PC-3 (cell line): ENCODE results near the gene RBMS3. TPM values are rescaled to one million over a fixed set of nuclear protein-coding genes. Genes with fewer than 3 reads are reported as not detected.

Experiments used
- ATAC-seq: fragments of 200-7000 bp; cut with Tn5 transposase; 2 replicates; pipeline ENCODE4 v1.9.1; 2020; ENCODE audit warnings: mild to moderate bottlenecking, moderate library complexity
- BruUV-seq: library from RNA; stranded (reverse); fragments of 400-500 nt; replicated peaks from 2 replicates; lab custom pipeline; 2021; lab: Mats Ljungman, UMichigan
- CTCF ChIA-PET: fragments of 300-600 bp; sonication (Branson Sonifier 250); formaldehyde crosslinking; loops from one replicate; lab custom pipeline; 2022; ENCODE audit warnings: antibody characterized with exemption; lab: Charles Lee
- POLR2A ChIA-PET: fragments of 300-600 bp; sonication (Branson Sonifier 250); formaldehyde crosslinking; loops from one replicate; lab custom pipeline; 2022; ENCODE audit warnings: antibody characterized with exemption; ENCODE audit not compliant: unreplicated experiment; lab: Charles Lee
- DNase-seq: peaks from one replicate; pipeline ENCODE4 v3.0.0-alpha.2; 2015
- H2AFZ ChIP-seq: fragments of 300-600 bp; sonication (generic); 2 replicates; pipeline ENCODE4 v1.6.0; 2016; ENCODE audit warnings: antibody characterized with exemption, low read length
- H3F3A ChIP-seq: fragments of 300-600 bp; sonication (generic); one replicate; pipeline ENCODE4 v1.6.0; 2017; ENCODE audit warnings: antibody characterized with exemption, low read length, control low read depth, mild to moderate bottlenecking; ENCODE audit not compliant: unreplicated experiment
- H3K27ac ChIP-seq: fragments of 300-600 bp; sonication (generic); 2 replicates; pipeline ENCODE4 v1.5.1; 2016; ENCODE audit warnings: mild to moderate bottlenecking, low read length
- H3K27me3 ChIP-seq: fragments of 300-600 bp; sonication (generic); 2 replicates; pipeline ENCODE4 v1.6.1; 2016; ENCODE audit warnings: low read length, mixed read lengths
- H3K36me3 ChIP-seq: fragments of 300-600 bp; sonication (generic); 2 replicates; pipeline ENCODE4 v1.6.1; 2016; ENCODE audit warnings: low read depth, mixed run types, low read length, mixed read lengths
- H3K4me1 ChIP-seq: fragments of 300-600 bp; sonication (generic); 2 replicates; pipeline ENCODE4 v1.5.1; 2016; ENCODE audit warnings: low read length; ENCODE audit not compliant: insufficient read depth
- H3K4me2 ChIP-seq: fragments of 300-600 bp; sonication (generic); 2 replicates; pipeline ENCODE4 v1.6.0; 2016; ENCODE audit warnings: low read length
- H3K4me3 ChIP-seq: fragments of 300-600 bp; sonication (generic); 2 replicates; pipeline ENCODE4 v1.5.1; 2016; ENCODE audit warnings: mild to moderate bottlenecking, low read length, mixed read lengths
- H3K79me2 ChIP-seq: fragments of 300-600 bp; sonication (generic); 2 replicates; pipeline ENCODE4 v1.6.1; 2017; ENCODE audit warnings: low read length, mixed read lengths
- H3K9ac ChIP-seq: fragments of 300-600 bp; sonication (generic); 2 replicates; pipeline ENCODE4 v1.6.0; 2016; ENCODE audit warnings: mild to moderate bottlenecking, low read length
- H3K9me2 ChIP-seq: fragments of 300-600 bp; sonication (generic); replicated peaks from 2 replicates; pipeline ENCODE4 v1.6.1; 2016; ENCODE audit warnings: mixed run types, low read length, mixed read lengths
- H3K9me3 ChIP-seq: fragments of 300-600 bp; sonication (generic); 2 replicates; pipeline ENCODE4 v1.6.1; 2016; ENCODE audit warnings: low read length, mixed read lengths
- H4K20me1 ChIP-seq: fragments of 300-600 bp; sonication (generic); 2 replicates; pipeline ENCODE4 v1.6.1; 2016; ENCODE audit warnings: low read length, mixed read lengths
- CTCF ChIP-seq: fragments of 300-600 bp; sonication (generic); conservative IDR thresholded peaks from 2 replicates; pipeline ENCODE4 v1.5.1; 2017; ENCODE audit warnings: antibody characterized with exemption, low read depth, mild to moderate bottlenecking, low read length
- EZH2 ChIP-seq: fragments of 300-600 bp; sonication (generic); IDR thresholded peaks from one replicate; pipeline ENCODE4 v1.6.1; 2017; ENCODE audit warnings: antibody characterized with exemption, mild to moderate bottlenecking, low read length; ENCODE audit not compliant: unreplicated experiment
- EZH2phosphoT487 ChIP-seq: fragments of 300-600 bp; sonication (generic); IDR thresholded peaks from 2 replicates; pipeline ENCODE4 v1.6.1; 2018; ENCODE audit warnings: mild to moderate bottlenecking, antibody characterized with exemption, low read length, borderline replicate concordance
- intact Hi-C: fragments of 100-400 bp; cut with micrococcal nuclease; formaldehyde crosslinking; loops from 2 replicates; pipeline ENCODE4 v1.9.0; 2023
- total RNA-seq: library from RNA; depleted of rRNA; stranded (reverse); fragments of >200 nt; gene quantifications from 2 replicates; pipeline ENCODE4 v1.2.3, GENCODE V29; 2014

Gene RBMS3
- total RNA-seq, 1 experiment from 2014 or later, result 5.4 TPM

GRCh38 chr3:29914861-29915524 is 634.1 kb downstream of the RBMS3 start:
- peak; percentile 85 for DNase-seq
- intact Hi-C loops, result loop anchor here (1.0 to 10.0 kb wide), 4 partner anchors 8 to 850 kb away; no protein-coding TSS in a partner anchor
- POLR2A ChIA-PET, result interaction anchor here (0.6 kb wide), 1 partner anchor 191 kb away, joined by 3 read pairs; no protein-coding TSS in a partner anchor
- no peaks in the 10 kb centered on the region for H3F3A ChIP-seq
- peak overlapping the region; percentile 42 for H3K9ac ChIP-seq
- no peaks in the 10 kb centered on the region for H4K20me1 ChIP-seq
- peak overlapping the region; percentile 13; the same call in 1 of the 2 replicates for H3K4me3 ChIP-seq
- H3K9me3 ChIP-seq, result no peaks in the 10 kb centered on the region
- peaks cover 55% of the 10 kb centered on the region for H3K4me1 ChIP-seq
- CTCF ChIA-PET, result interaction anchor here (0.6 kb wide), 1 partner anchor 96 kb away, joined by 3 read pairs; no protein-coding TSS in a partner anchor
- peak overlapping the region; percentile 69 for H3K4me2 ChIP-seq
- H3K27me3 ChIP-seq, result no peaks in the 10 kb centered on the region
- ATAC-seq, result peak; percentile 42
- TF ChIP-seq EZH2, result no peak
- no peak for TF ChIP-seq EZH2phosphoT487
- no peak for TF ChIP-seq CTCF
- H3K36me3 ChIP-seq, result no peaks in the 10 kb centered on the region
- no peaks in the 10 kb centered on the region for H3K9me2 ChIP-seq
- BruUV-seq, result no TSS peak
- H3K79me2 ChIP-seq, result no peaks in the 10 kb centered on the region
- peak overlapping the region; percentile 84 for H3K27ac ChIP-seq
- 0 out of 2 replicates have a peak overlapping the region, but pooled peaks have one; percentile 7 for H2AFZ ChIP-seq

GRCh38 chr3:29919571-29919970 is 638.7 kb downstream of the RBMS3 start:
- H3K27ac ChIP-seq, result no peak overlapping the region
- H3K4me1 ChIP-seq, result peaks cover 31% of the 10 kb centered on the region
- ATAC-seq (no peak), DNase-seq (no peak)
- H3K36me3 ChIP-seq, result no peaks in the 10 kb centered on the region
- H3K9me2 ChIP-seq, result no peaks in the 10 kb centered on the region
- no peaks in the 10 kb centered on the region for H4K20me1 ChIP-seq
- BruUV-seq, result no TSS peak
- H3K9ac ChIP-seq, result no peak overlapping the region
- intact Hi-C loops, result loop anchor here (10.0 kb wide), 1 partner anchor 855 kb away; no protein-coding TSS in a partner anchor
- no peak overlapping the region for H3K4me3 ChIP-seq
- no peaks in the 10 kb centered on the region for H3K79me2 ChIP-seq
- no peaks in the 10 kb centered on the region for H3K27me3 ChIP-seq
- ChIA-PET POLR2A (no interaction called here), CTCF (no interaction called here)
- no peaks in the 10 kb centered on the region for H3K9me3 ChIP-seq
- H3K4me2 ChIP-seq, result no peak overlapping the region
- TF ChIP-seq EZH2 (no peak), CTCF (no peak), EZH2phosphoT487 (no peak)
- H2AFZ ChIP-seq, result no peak overlapping the region
- no peaks in the 10 kb centered on the region for H3F3A ChIP-seq
